Activated CD4-positive, alpha-beta T cell treated with anti-CD3 and anti-CD28 coated beads for 24 hours (primary cell): ENCODE data around the gene CDNF.
"Not testable (repeated sequence)": the region's sequence is repeated elsewhere in the genome, so short reads cannot be mapped to it uniquely, and the experiment has no call there.

ENCODE experiments used
- DNase-seq, 2 donors: peaks; one replicate each; pipeline ENCODE4 v3.0.0-alpha.2; 2020; ENCODE audit warnings: low read depth in 2 of 2

CDNF gene

GRCh38 chr10:14837757-14838581 lies at the start of gene CDNF, which contains the start of the genes HSPA14 and MSANTD7:
TSS of gene CDNF (minus strand) at chr10:14838037. CDS start at chr10:14837946, 91 bp downstream.
TSS of gene HSPA14 (plus strand) at chr10:14838306. CDS start at chr10:14838403, 97 bp downstream.
TSS of gene MSANTD7 (plus strand) at chr10:14838306. CDS start at chr10:14842285, 3,979 bp downstream.
- DNase-seq: peak; percentile 98 to 99

GRCh38 chr10:14884082-14884481 lies 46.2 kb upstream of the CDNF start:
- no peak for DNase-seq

GRCh38 chr10:14880229-14880628 lies 42.4 kb upstream of the CDNF start:
- DNase-seq: no peak

GRCh38 chr10:14879928-14880193 lies 42.0 kb upstream of the CDNF start:
- DNase-seq: no peak

GRCh38 chr10:14879124-14879927 lies 41.5 kb upstream of the CDNF start:
- DNase-seq: peak; percentile 11 to 22

- DNase-seq: peak; percentile 87 to 89
Measured at GRCh38 chr10:14878266-14879123, 40.7 kb upstream of the CDNF start, which contains the start of gene SUV39H2. TSS of gene SUV39H2 (plus strand) at chr10:14878866. CDS start at chr10:14878889, 23 bp downstream.

GRCh38 chr10:14876764-14877163 lies 38.9 kb upstream of the CDNF start:
- no peak for DNase-seq

GRCh38 chr10:14875941-14876340 lies 38.1 kb upstream of the CDNF start:
- DNase-seq: no peak

- no peak for DNase-seq
Measured at GRCh38 chr10:14873090-14873760, 35.4 kb upstream of the CDNF start.

- DNase-seq: not testable (repeated sequence)
Measured at GRCh38 chr10:14864871-14865270, 27.0 kb upstream of the CDNF start.

GRCh38 chr10:14864466-14864865 lies 26.6 kb upstream of the CDNF start:
- DNase-seq: not testable (repeated sequence)

GRCh38 chr10:14860791-14861190 lies 23.0 kb upstream of the CDNF start:
- no peak for DNase-seq

- no peak for DNase-seq
Measured at GRCh38 chr10:14859775-14860174, 21.9 kb upstream of the CDNF start.

- DNase-seq: no peak
Measured at GRCh38 chr10:14859043-14859442, 21.2 kb upstream of the CDNF start.

- no peak for DNase-seq
Measured at GRCh38 chr10:14858338-14858960, 20.6 kb upstream of the CDNF start.

GRCh38 chr10:14855453-14855852 lies 17.6 kb upstream of the CDNF start:
- no peak for DNase-seq

- DNase-seq: no peak
Measured at GRCh38 chr10:14852236-14852635, 14.4 kb upstream of the CDNF start.

- no peak for DNase-seq
Measured at GRCh38 chr10:14844948-14845347, 7.1 kb upstream of the CDNF start.

- no peak for DNase-seq
Measured at GRCh38 chr10:14843327-14843988, 5.6 kb upstream of the CDNF start.

- DNase-seq: no peak
Measured at GRCh38 chr10:14840178-14840577, 2.3 kb upstream of the CDNF start.
